B cell (primary cell): ENCODE results near the gene FASTK. TPM values are rescaled to one million over a fixed set of nuclear protein-coding genes. Genes with fewer than 3 reads are reported as not detected.

Experiments
- ATAC-seq: fragments of 200-7000 bp; cut with Tn5 transposase; one replicate; pipeline ENCODE4 v1.10.0; 2021; ENCODE audit warnings: low read depth, mild to moderate bottlenecking, moderate number of reproducible peaks, moderate library complexity
- CTCF ChIA-PET: fragments of 350-600 bp; sonication (Branson Sonifier 250); formaldehyde crosslinking; loops from one replicate; lab custom pipeline; 2021; ENCODE audit warnings: antibody characterized with exemption, inconsistent platforms; lab: Charles Lee
- POLR2A ChIA-PET: fragments of 350-600 bp; sonication (Branson Sonifier 250); formaldehyde crosslinking; loops from one replicate; lab custom pipeline; 2021; ENCODE audit warnings: antibody characterized with exemption; lab: Charles Lee
- DNase-seq: peaks from one replicate; pipeline ENCODE4 v3.0.0; 2013
- H2AFZ ChIP-seq: 2 replicates; pipeline ENCODE4 v1.6.1; 2012; ENCODE audit warnings: mild to moderate bottlenecking, low read depth, low read length; ENCODE audit not compliant: insufficient read depth, poor library complexity, severe bottlenecking
- H3K27ac ChIP-seq, 2 donors: 1 replicate in 1 of 2; 2 replicates in 1 of 2; pipeline ENCODE4 v1.5.1; 2012 to 2013; ENCODE audit warnings: low read length in 2 of 2, mild to moderate bottlenecking in 2 of 2, moderate library complexity in 1 of 2
- H3K27me3 ChIP-seq, 4 experiments: fragments of 200-600 bp in 1 of 4; sonication (generic) in 1 of 4; replicated peaks in 1 of 4; 1 replicate in 2 of 4; 2 replicates in 2 of 4; pipeline versions ENCODE4 v1.6.1 to v1.7.0; 2013 to 2016; ENCODE audit warnings: low read length in 3 of 4, mild to moderate bottlenecking in 2 of 4, mixed read lengths in 1 of 4, moderate library complexity in 1 of 4; ENCODE audit not compliant: insufficient read depth in 4 of 4, control insufficient read depth in 3 of 4; ENCODE audit errors: control extremely low read depth in 1 of 4
- H3K36me3 ChIP-seq, 2 experiments: replicated peaks in 1 of 2; 1 replicate in 1 of 2; 2 replicates in 1 of 2; pipeline versions ENCODE4 v1.6.1 to v1.7.1; 2013; ENCODE audit warnings: low read length in 1 of 2; ENCODE audit not compliant: insufficient read depth in 2 of 2, control insufficient read depth in 1 of 2; ENCODE audit errors: control extremely low read depth in 1 of 2, extremely low read depth in 1 of 2
- H3K4me1 ChIP-seq, 2 donors: fragments of 200-600 bp in 1 of 2; sonication (generic) in 1 of 2; 1 replicate in 1 of 2; 2 replicates in 1 of 2; pipeline versions ENCODE4 v1.5.1 to v1.6.1; 2013 to 2017; ENCODE audit warnings: low read length in 2 of 2; ENCODE audit not compliant: control insufficient read depth in 2 of 2, insufficient read depth in 2 of 2
- H3K4me2 ChIP-seq: replicated peaks from 2 replicates; pipeline ENCODE3; 2012; ENCODE audit warnings: mild to moderate bottlenecking, low read depth, low read length; ENCODE audit not compliant: poor library complexity, severe bottlenecking
- H3K4me3 ChIP-seq, 5 experiments: fragments of 200-600 bp in 1 of 5; sonication (generic) in 1 of 5; 1 replicate in 3 of 5; 2 replicates in 2 of 5; pipeline versions ENCODE4 v1.5.1 to v1.7.0; 2011 to 2016; ENCODE audit warnings: low read length in 4 of 5, mild to moderate bottlenecking in 4 of 5, low read depth in 2 of 5, control low read depth in 1 of 5, moderate library complexity in 1 of 5; ENCODE audit not compliant: insufficient read depth in 1 of 5; ENCODE audit errors: control extremely low read depth in 1 of 5, extremely low read depth in 1 of 5
- H3K79me2 ChIP-seq: fragments of 200-600 bp; sonication (generic); one replicate; pipeline ENCODE4 v1.6.0; 2016; ENCODE audit warnings: low read length; ENCODE audit not compliant: control insufficient read depth, insufficient read depth
- H3K9ac ChIP-seq: fragments of 200-600 bp; sonication (generic); 2 replicates; pipeline ENCODE4 v1.6.1; 2017; ENCODE audit warnings: mild to moderate bottlenecking, low read length, moderate library complexity
- H3K9me3 ChIP-seq, 3 donors: one replicate each; pipeline versions ENCODE4 v1.6.1 to v1.7.1; 2013; ENCODE audit warnings: low read length in 2 of 3; ENCODE audit not compliant: control insufficient read depth in 2 of 3, insufficient read depth in 1 of 3; ENCODE audit errors: control extremely low read depth in 1 of 3
- H4K20me1 ChIP-seq: 2 replicates; pipeline ENCODE4 v1.6.0; 2012; ENCODE audit warnings: mild to moderate bottlenecking, low read length; ENCODE audit not compliant: insufficient read depth, control insufficient read depth, poor library complexity, severe bottlenecking
- H3K27ac Mint-ChIP-seq: one replicate; pipeline ENCODE4 v1.8.0; 2021; ENCODE audit warnings: mixed read lengths
- H3K27me3 Mint-ChIP-seq: one replicate; pipeline ENCODE4 v1.8.0; 2021; ENCODE audit warnings: mixed read lengths
- H3K4me1 Mint-ChIP-seq: one replicate; pipeline ENCODE4 v1.8.0; 2021; ENCODE audit warnings: mixed read lengths
- H3K4me3 Mint-ChIP-seq: one replicate; pipeline ENCODE4 v1.8.0; 2021; ENCODE audit warnings: mixed read lengths
- H3K9me3 Mint-ChIP-seq: one replicate; pipeline ENCODE4 v1.8.0; 2022; ENCODE audit warnings: mixed read lengths; ENCODE audit not compliant: insufficient read depth
- EZH2 ChIP-seq: IDR thresholded peaks from 2 replicates; pipeline ENCODE4 v1.6.1; 2012; ENCODE audit warnings: borderline replicate concordance, low read depth, mild to moderate bottlenecking, moderate library complexity, low read length; ENCODE audit not compliant: insufficient read depth, poor library complexity, severe bottlenecking
- WGBS: methylation state at CpG from one replicate; pipeline ENCODE4 v1.1.5; 2013; ENCODE audit warnings: missing lambda C conversion rate; ENCODE audit not compliant: insufficient coverage; 5-methylcytosine and 5-hydroxymethylcytosine counted together
- intact Hi-C: fragments of 100-400 bp; cut with micrococcal nuclease; formaldehyde crosslinking; loops from one replicate; pipeline ENCODE4 v1.10.0; 2022
- polyA plus RNA-seq: library from polyadenylated mRNA; depleted of rRNA; stranded (reverse); fragments of >200 nt; gene quantifications from 2 replicates; pipeline ENCODE4 v1.2.3, GENCODE V29; 2012
- total RNA-seq, 2 donors: library from RNA; stranded (reverse); fragments of 120-200 nt in 1 of 2; gene quantifications; 1 replicate in 1 of 2; 2 replicates in 1 of 2; pipeline versions ENCODE4 v1.2.3 to v1.2.4, GENCODE V29; 2013 to 2022
- TF ChIP-seq, protein P1 (sequence below): fragments of 200-600 bp; IDR thresholded peaks from one replicate; pipeline ENCODE4 v1.8.0; 2022; ENCODE audit warnings: antibody characterized with exemption, mild to moderate bottlenecking

The FASTK gene
- total and polyA plus RNA-seq, 2 donors (not counting 1 experiment from before 2014, with no cell fraction given) = 120 to 258 TPM

DNA sequence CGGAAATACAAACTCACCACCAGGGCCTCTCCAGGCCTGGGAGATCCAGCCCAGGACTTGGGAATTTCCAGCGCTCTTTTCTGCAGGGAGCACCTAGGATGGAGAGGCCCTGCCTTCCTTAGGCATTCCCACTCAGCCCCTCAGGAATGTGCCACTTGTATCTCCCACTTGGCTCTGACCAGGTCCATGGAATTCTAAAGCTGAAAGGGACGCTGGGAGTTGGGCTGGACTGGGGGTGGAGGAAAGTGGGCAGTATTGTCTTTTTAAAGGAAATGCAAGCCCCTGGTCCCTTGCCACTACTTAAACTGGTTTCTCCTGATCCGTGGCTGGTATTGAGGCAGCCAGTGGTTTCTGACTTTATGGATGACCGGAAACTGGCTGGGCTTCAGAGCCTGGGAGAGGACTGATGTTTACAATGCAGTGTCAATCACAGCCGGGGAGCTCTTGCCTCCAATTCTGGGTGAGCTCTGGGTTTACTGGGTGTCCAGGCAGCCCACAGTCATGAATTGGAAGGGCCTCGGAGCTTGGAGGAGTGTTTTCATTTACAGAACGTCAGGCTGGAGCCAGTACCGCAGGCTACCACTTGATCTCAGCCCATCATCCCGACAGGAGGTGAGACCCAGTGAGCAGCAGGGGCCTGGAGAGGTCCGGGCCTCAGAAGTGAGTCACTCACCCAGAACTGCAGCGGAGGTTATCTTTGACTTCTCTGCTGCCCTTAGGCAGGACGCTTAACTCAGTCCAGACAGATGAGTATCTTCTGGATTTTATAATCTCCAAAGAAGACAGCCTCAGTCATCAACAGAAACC lies 32.9 kb upstream of the FASTK start:
- CTCF ChIA-PET = interaction anchor here (0.5 to 6.9 kb wide), 9 partner anchors 10 to 216 kb away, joined by 3 to 44 read pairs (median 3); no protein-coding TSS in a partner anchor
- peaks cover 6% of the 10 kb centered on the region for H4K20me1 ChIP-seq
- intact Hi-C loops = no loop called here
- Mint-ChIP-seq H3K4me1 (peaks cover 7% of the 10 kb centered on the region), H3K27me3 (peaks cover 20% of the 10 kb centered on the region), H3K27ac (no peak overlapping the region), H3K4me3 (peak overlapping the region; percentile 39), H3K9me3 (no peaks in the 10 kb centered on the region)
- POLR2A ChIA-PET = no interaction called here
- no peak overlapping the region for H3K9ac ChIP-seq
- DNase-seq = no peak
- no peaks in the 10 kb centered on the region for H3K79me2 ChIP-seq
- no peaks in the 10 kb centered on the region for H3K36me3 ChIP-seq
- H2AFZ ChIP-seq = no peak overlapping the region
- H3K4me3 ChIP-seq = no peak overlapping the region
- 97% methylated on average over 13 of the region's 13 CpGs for WGBS
- H3K27me3 ChIP-seq = peaks cover 0 to 34% (median 8%) of the 10 kb centered on the region in 4 experiments
- H3K9me3 ChIP-seq = no peaks in the 10 kb centered on the region
- no peak for ATAC-seq
- TF ChIP-seq EZH2 = no peak
- TF ChIP-seq, protein P1, sequence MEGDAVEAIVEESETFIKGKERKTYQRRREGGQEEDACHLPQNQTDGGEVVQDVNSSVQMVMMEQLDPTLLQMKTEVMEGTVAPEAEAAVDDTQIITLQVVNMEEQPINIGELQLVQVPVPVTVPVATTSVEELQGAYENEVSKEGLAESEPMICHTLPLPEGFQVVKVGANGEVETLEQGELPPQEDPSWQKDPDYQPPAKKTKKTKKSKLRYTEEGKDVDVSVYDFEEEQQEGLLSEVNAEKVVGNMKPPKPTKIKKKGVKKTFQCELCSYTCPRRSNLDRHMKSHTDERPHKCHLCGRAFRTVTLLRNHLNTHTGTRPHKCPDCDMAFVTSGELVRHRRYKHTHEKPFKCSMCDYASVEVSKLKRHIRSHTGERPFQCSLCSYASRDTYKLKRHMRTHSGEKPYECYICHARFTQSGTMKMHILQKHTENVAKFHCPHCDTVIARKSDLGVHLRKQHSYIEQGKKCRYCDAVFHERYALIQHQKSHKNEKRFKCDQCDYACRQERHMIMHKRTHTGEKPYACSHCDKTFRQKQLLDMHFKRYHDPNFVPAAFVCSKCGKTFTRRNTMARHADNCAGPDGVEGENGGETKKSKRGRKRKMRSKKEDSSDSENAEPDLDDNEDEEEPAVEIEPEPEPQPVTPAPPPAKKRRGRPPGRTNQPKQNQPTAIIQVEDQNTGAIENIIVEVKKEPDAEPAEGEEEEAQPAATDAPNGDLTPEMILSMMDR = no peak
- H3K27ac ChIP-seq = no peak overlapping the region
- no peak overlapping the region for H3K4me2 ChIP-seq
- peaks cover 0 to 6% of the 10 kb centered on the region in 2 donors for H3K4me1 ChIP-seq
